ENCODE measurements around the gene ARHGAP10. TPM values are rescaled to one million over a fixed set of nuclear protein-coding genes. Genes with fewer than 3 reads are reported as not detected.

ARHGAP10 gene
- total RNA-seq, 2 experiments from 2014 or later = 0.11 TPM; not detected in 1

GRCh38 chr4:148057516-148057915, 325.6 kb downstream of the ARHGAP10 start:
- intact Hi-C loops (cut with micrococcal nuclease; ENCODE audit: unreplicated experiment) = loop anchor here (2.0 to 10.0 kb wide), 3 partner anchors 385 to 1207 kb away; partner anchors contain the start of gene NR3C2
- POLR2A ChIA-PET = interaction anchor here (0.8 kb wide), 1 partner anchor 389 kb away, joined by 3 read pairs; no protein-coding TSS in a partner anchor
- no peak for TF ChIP-seq EZH2phosphoT487 (IDR thresholded peaks at IDR 0.05; ENCODE audit: borderline replicate concordance, low read depth, low read length)
- TF ChIP-seq, protein P1, sequence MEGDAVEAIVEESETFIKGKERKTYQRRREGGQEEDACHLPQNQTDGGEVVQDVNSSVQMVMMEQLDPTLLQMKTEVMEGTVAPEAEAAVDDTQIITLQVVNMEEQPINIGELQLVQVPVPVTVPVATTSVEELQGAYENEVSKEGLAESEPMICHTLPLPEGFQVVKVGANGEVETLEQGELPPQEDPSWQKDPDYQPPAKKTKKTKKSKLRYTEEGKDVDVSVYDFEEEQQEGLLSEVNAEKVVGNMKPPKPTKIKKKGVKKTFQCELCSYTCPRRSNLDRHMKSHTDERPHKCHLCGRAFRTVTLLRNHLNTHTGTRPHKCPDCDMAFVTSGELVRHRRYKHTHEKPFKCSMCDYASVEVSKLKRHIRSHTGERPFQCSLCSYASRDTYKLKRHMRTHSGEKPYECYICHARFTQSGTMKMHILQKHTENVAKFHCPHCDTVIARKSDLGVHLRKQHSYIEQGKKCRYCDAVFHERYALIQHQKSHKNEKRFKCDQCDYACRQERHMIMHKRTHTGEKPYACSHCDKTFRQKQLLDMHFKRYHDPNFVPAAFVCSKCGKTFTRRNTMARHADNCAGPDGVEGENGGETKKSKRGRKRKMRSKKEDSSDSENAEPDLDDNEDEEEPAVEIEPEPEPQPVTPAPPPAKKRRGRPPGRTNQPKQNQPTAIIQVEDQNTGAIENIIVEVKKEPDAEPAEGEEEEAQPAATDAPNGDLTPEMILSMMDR (conservative IDR thresholded peaks at IDR 0.05; ENCODE audit: low read length) = no peak
- Histone ChIP-seq H3K27ac (ENCODE audit: low read depth, low read length, poor library complexity, severe bottlenecking) (peak overlapping the region; percentile 62), H3K9me3 (ENCODE audit: low read length) (no peaks in the 10 kb centered on the region), H3K4me2 (ENCODE audit: low read length) (peak overlapping the region; percentile 65), H4K20me1 (ENCODE audit: insufficient read depth, low read length) (no peaks in the 10 kb centered on the region), H3K36me3 (ENCODE audit: insufficient read depth, low read length) (no peaks in the 10 kb centered on the region), H3K79me2 (ENCODE audit: insufficient read depth, low read depth, low read length) (no peaks in the 10 kb centered on the region), H3K9me2 (ENCODE audit: insufficient read depth, low read length) (no peaks in the 10 kb centered on the region), H3K4me3 (ENCODE audit: low read depth, low read length, poor library complexity, severe bottlenecking) (peak overlapping the region; percentile 29), H2AFZ (ENCODE audit: low read length) (peak overlapping the region; percentile 60; the same call in 1 of the 2 replicates), H3K4me1 (ENCODE audit: insufficient read depth, low read length, poor library complexity, severe bottlenecking) (peaks cover 75% of the 10 kb centered on the region)
- peak; percentile 87 for DNase-seq (ENCODE audit: low spot score)
- BruUV-seq (replicated peaks) = no TSS peak
- CTCF ChIA-PET (ENCODE audit: unreplicated experiment) = interaction anchor here (1.7 kb wide), 1 partner anchor 13 kb away, joined by 8 read pairs; no protein-coding TSS in a partner anchor

DNA sequence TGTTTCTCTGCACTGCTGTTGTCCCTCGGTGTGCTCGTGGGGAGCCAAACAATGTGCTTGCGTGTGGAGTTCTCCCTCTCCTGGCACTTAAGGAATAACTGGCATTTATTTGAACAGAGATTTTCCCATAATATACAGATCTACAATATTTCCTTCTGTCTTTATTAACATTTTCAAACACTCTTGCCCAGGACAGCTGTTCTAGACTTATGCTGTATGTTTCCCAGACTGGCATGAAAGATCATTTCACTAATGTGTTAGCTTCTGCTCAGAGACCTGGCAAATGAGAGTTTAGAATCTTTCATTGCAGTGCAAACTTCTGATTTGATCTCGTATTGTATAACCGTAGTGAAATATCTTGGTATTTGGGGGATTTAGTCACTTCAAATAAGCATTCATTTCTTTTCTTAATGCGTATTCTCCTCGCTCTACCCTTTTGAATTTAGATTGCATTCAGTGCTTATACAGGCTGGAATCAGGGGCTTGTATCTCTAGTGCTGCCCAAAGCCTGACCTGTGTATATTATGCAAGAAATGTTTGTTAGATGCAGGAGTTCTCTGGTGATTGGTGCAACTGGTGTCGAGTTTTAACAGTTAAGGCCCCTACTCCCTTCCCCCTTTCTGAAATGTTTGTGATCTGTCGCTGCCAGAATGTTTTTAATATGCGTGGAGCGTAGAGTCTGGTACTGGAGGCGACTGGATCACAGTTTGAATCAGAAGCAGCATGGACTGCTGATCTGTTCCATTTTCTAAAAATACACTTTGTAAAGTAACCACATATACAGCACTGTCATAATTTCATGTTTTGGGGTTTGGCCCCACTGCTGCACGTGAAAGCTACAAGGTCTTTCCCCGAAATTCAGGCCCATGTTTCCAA, 326.3 kb downstream of the ARHGAP10 start:
- CTCF ChIA-PET (ENCODE audit: unreplicated experiment) = no interaction called here
- no TSS peak for BruUV-seq (replicated peaks)

More for the DNA sequence above, 326.3 kb downstream of the ARHGAP10 start:
- H4K20me1 ChIP-seq (ENCODE audit: insufficient read depth, low read length) = no peaks in the 10 kb centered on the region
- peaks cover 68% of the 10 kb centered on the region for H3K4me1 ChIP-seq (ENCODE audit: insufficient read depth, low read length, poor library complexity, severe bottlenecking)
- peak overlapping the region; percentile 62 for H3K27ac ChIP-seq (ENCODE audit: low read depth, low read length, poor library complexity, severe bottlenecking)
- no peaks in the 10 kb centered on the region for H3K9me2 ChIP-seq (ENCODE audit: insufficient read depth, low read length)
- no peaks in the 10 kb centered on the region for H3K36me3 ChIP-seq (ENCODE audit: insufficient read depth, low read length)
- TF ChIP-seq, protein P1 (conservative IDR thresholded peaks at IDR 0.05; ENCODE audit: low read length) = no peak
- no peak for TF ChIP-seq EZH2phosphoT487 (IDR thresholded peaks at IDR 0.05; ENCODE audit: borderline replicate concordance, low read depth, low read length)
- H3K79me2 ChIP-seq (ENCODE audit: insufficient read depth, low read depth, low read length) = no peaks in the 10 kb centered on the region
- intact Hi-C loops (cut with micrococcal nuclease; ENCODE audit: unreplicated experiment) = loop anchor here (2.0 to 10.0 kb wide), 3 partner anchors 385 to 1207 kb away; partner anchors contain the start of gene NR3C2
- peak overlapping the region; percentile 60; the same call in 1 of the 2 replicates for H2AFZ ChIP-seq (ENCODE audit: low read length)
- POLR2A ChIA-PET = interaction anchor here (0.8 kb wide), 1 partner anchor 389 kb away, joined by 3 read pairs; no protein-coding TSS in a partner anchor
- DNase-seq (ENCODE audit: low spot score) = no peak
- no peak overlapping the region for H3K4me3 ChIP-seq (ENCODE audit: low read depth, low read length, poor library complexity, severe bottlenecking)
- no peaks in the 10 kb centered on the region for H3K9me3 ChIP-seq (ENCODE audit: low read length)
- H3K4me2 ChIP-seq (ENCODE audit: low read length) = peak overlapping the region; percentile 65
